HEK293T (cell line): Measurements from ENCODE around the gene NBEA.

Experiments
- ARNT ChIP-seq: fragments of 450-650 bp; IDR thresholded peaks from 2 replicates; pipeline ENCODE4 v1.6.1; 2017; ENCODE audit warnings: mild to moderate bottlenecking
- BHLHE40 ChIP-seq: fragments of 450-650 bp; IDR thresholded peaks from 2 replicates; pipeline ENCODE4 v1.6.1; 2016; ENCODE audit warnings: mild to moderate bottlenecking, moderate library complexity, borderline replicate concordance
- ELF4 ChIP-seq: fragments of 450-650 bp; IDR thresholded peaks from 2 replicates; pipeline ENCODE4 v1.6.1; 2017; ENCODE audit warnings: antibody characterized with exemption
- FOXA1 ChIP-seq: fragments of 450-650 bp; IDR thresholded peaks from 2 replicates; pipeline ENCODE4 v1.6.1; 2016; ENCODE audit warnings: mild to moderate bottlenecking
- FOXK2 ChIP-seq: fragments of 450-650 bp; IDR thresholded peaks from 2 replicates; pipeline ENCODE4 v1.6.1; 2016; ENCODE audit warnings: mild to moderate bottlenecking
- HDGF ChIP-seq: fragments of 450-650 bp; IDR thresholded peaks from 2 replicates; pipeline ENCODE4 v1.6.1; 2017; ENCODE audit warnings: antibody characterized with exemption, borderline replicate concordance
- LEF1 ChIP-seq: fragments of 450-650 bp; IDR thresholded peaks from 2 replicates; pipeline ENCODE4 v1.6.1; 2017; ENCODE audit warnings: mild to moderate bottlenecking, borderline replicate concordance
- NFRKB ChIP-seq: fragments of 450-650 bp; IDR thresholded peaks from 2 replicates; pipeline ENCODE4 v1.6.1; 2016; ENCODE audit warnings: mild to moderate bottlenecking, moderate library complexity
- PKNOX1 ChIP-seq: fragments of 450-650 bp; IDR thresholded peaks from 2 replicates; pipeline ENCODE4 v1.6.1; 2016
- SP1 ChIP-seq: fragments of 450-650 bp; IDR thresholded peaks from 2 replicates; pipeline ENCODE4 v1.6.1; 2017
- SUZ12 ChIP-seq: fragments of 450-650 bp; IDR thresholded peaks from 2 replicates; pipeline ENCODE4 v1.6.1; 2016; ENCODE audit warnings: mild to moderate bottlenecking
- TARDBP ChIP-seq: fragments of 450-650 bp; IDR thresholded peaks from 2 replicates; pipeline ENCODE4 v1.6.1; 2016

- TF ChIP-seq SUZ12 = no peak
- TF ChIP-seq TARDBP = no peak
- no peak for TF ChIP-seq PKNOX1
- no peak for TF ChIP-seq SP1
- no peak for TF ChIP-seq BHLHE40
- no peak for TF ChIP-seq FOXK2
- no peak for TF ChIP-seq LEF1
- no peak for TF ChIP-seq FOXA1
- no peak for TF ChIP-seq ELF4
- TF ChIP-seq ARNT = no peak
- no peak for TF ChIP-seq HDGF
- TF ChIP-seq NFRKB = no peak
These were observed 619.5 kb downstream of the NBEA start for GRCh38 chr13:35561540-35561939.
